Neural progenitor cell (in vitro differentiated cells): Measurements from ENCODE around the gene R3HCC1L. TPM values are rescaled to one million over a fixed set of nuclear protein-coding genes. Genes with fewer than 3 reads are reported as not detected.

Experiments
- DNase-seq: peaks from one replicate; pipeline ENCODE4 v3.0.0-alpha.2; 2016; ENCODE audit warnings: low spot score
- H2AFZ ChIP-seq: fragments of 200-600 bp; sonication (generic); replicated peaks from 2 replicates; pipeline ENCODE4 v1.6.1; 2016; ENCODE audit warnings: antibody characterized with exemption
- H3F3A ChIP-seq: fragments of 200-600 bp; sonication (generic); 2 replicates; pipeline ENCODE4 v1.6.1; 2016; ENCODE audit warnings: antibody characterized with exemption, low read depth
- H3K27ac ChIP-seq: fragments of 200-600 bp; sonication (generic); 2 replicates; pipeline ENCODE4 v1.5.1; 2016; ENCODE audit warnings: mild to moderate bottlenecking
- H3K27me3 ChIP-seq: fragments of 200-600 bp; sonication (generic); 2 replicates; pipeline ENCODE4 v1.6.1; 2016; ENCODE audit warnings: mild to moderate bottlenecking, moderate library complexity
- H3K36me3 ChIP-seq: fragments of 200-600 bp; sonication (generic); 2 replicates; pipeline ENCODE4 v1.5.1; 2016
- H3K4me1 ChIP-seq: fragments of 200-600 bp; sonication (generic); 2 replicates; pipeline ENCODE4 v1.6.1; 2016; ENCODE audit warnings: mixed run types
- H3K4me2 ChIP-seq: fragments of 200-600 bp; sonication (generic); 2 replicates; pipeline ENCODE4 v1.6.1; 2016
- H3K4me3 ChIP-seq: fragments of 200-600 bp; sonication (generic); 2 replicates; pipeline ENCODE4 v1.5.1; 2016
- H3K79me2 ChIP-seq: fragments of 200-600 bp; sonication (generic); 2 replicates; pipeline ENCODE4 v1.6.1; 2016; ENCODE audit warnings: low read depth
- H3K9ac ChIP-seq: fragments of 200-600 bp; sonication (generic); 2 replicates; pipeline ENCODE4 v1.6.1; 2016
- H3K9me3 ChIP-seq: fragments of 200-600 bp; sonication (generic); 2 replicates; pipeline ENCODE4 v1.5.1; 2016; ENCODE audit warnings: low read depth
- H4K20me1 ChIP-seq: fragments of 200-600 bp; sonication (generic); 2 replicates; pipeline ENCODE4 v1.6.1; 2016; ENCODE audit warnings: low read depth
- H3K27ac Mint-ChIP-seq: 3 replicates; pipeline ENCODE4 v1.8.0; 2021; ENCODE audit warnings: mixed read lengths
- H3K27me3 Mint-ChIP-seq: 2 replicates; pipeline ENCODE4 v1.8.0; 2022; ENCODE audit warnings: low read depth, mild to moderate bottlenecking, inconsistent platforms, moderate library complexity, mixed read lengths; ENCODE audit not compliant: insufficient read depth
- H3K36me3 Mint-ChIP-seq: 3 replicates; pipeline ENCODE4 v1.8.0; 2021; ENCODE audit warnings: mixed read lengths
- H3K4me1 Mint-ChIP-seq: 3 replicates; pipeline ENCODE4 v1.8.0; 2021; ENCODE audit warnings: mixed read lengths
- H3K4me3 Mint-ChIP-seq: 3 replicates; pipeline ENCODE4 v1.8.0; 2021; ENCODE audit warnings: mild to moderate bottlenecking, moderate library complexity, mixed read lengths
- H3K9me3 Mint-ChIP-seq: 3 replicates; pipeline ENCODE4 v1.8.0; 2020; ENCODE audit warnings: mixed read lengths
- CTCF ChIP-seq: fragments of 200-600 bp; sonication (generic); IDR thresholded peaks from 2 replicates; pipeline ENCODE4 v1.5.1; 2017; ENCODE audit warnings: antibody characterized with exemption, mild to moderate bottlenecking
- EZH2 ChIP-seq: fragments of 200-600 bp; sonication (generic); IDR thresholded peaks from 2 replicates; pipeline ENCODE4 v1.6.1; 2017; ENCODE audit warnings: antibody characterized with exemption, mild to moderate bottlenecking, moderate library complexity
- EZH2phosphoT487 ChIP-seq: fragments of 200-600 bp; sonication (generic); IDR thresholded peaks from 2 replicates; pipeline ENCODE4 v1.6.1; 2017; ENCODE audit warnings: antibody characterized with exemption
- total RNA-seq: library from RNA; depleted of rRNA; stranded (reverse); fragments of >200 nt; gene quantifications from 2 replicates; pipeline ENCODE4 v1.2.3, GENCODE V29; 2015; ENCODE audit warnings: low replicate concordance

R3HCC1L gene
- total RNA-seq, 1 donor from 2014 or later: 26.8 TPM

- peaks cover 3% of the 10 kb centered on the region for H3K4me1 ChIP-seq
- H3K9me3 ChIP-seq: no peaks in the 10 kb centered on the region
- Mint-ChIP-seq H3K4me1 (peaks cover 15% of the 10 kb centered on the region), H3K36me3 (no peaks in the 10 kb centered on the region), H3K9me3 (no peaks in the 10 kb centered on the region), H3K27ac (no peak overlapping the region), H3K4me3 (no peak overlapping the region), H3K27me3 (peaks cover 9% of the 10 kb centered on the region)
- no peaks in the 10 kb centered on the region for H3K79me2 ChIP-seq
- H4K20me1 ChIP-seq: no peaks in the 10 kb centered on the region
- no peak for DNase-seq
- no peaks in the 10 kb centered on the region for H3K27me3 ChIP-seq
- no peak overlapping the region for H3K27ac ChIP-seq
- H2AFZ ChIP-seq: no peak overlapping the region
- H3K36me3 ChIP-seq: no peaks in the 10 kb centered on the region
- no peak overlapping the region for H3K4me3 ChIP-seq
- no peak overlapping the region for H3K4me2 ChIP-seq
- H3K9ac ChIP-seq: no peak overlapping the region
- no peaks in the 10 kb centered on the region for H3F3A ChIP-seq
- TF ChIP-seq EZH2: no peak
- TF ChIP-seq CTCF: no peak
Measured at GRCh38 chr10:98293550-98294269, 159.3 kb downstream of the R3HCC1L start.

DNA sequence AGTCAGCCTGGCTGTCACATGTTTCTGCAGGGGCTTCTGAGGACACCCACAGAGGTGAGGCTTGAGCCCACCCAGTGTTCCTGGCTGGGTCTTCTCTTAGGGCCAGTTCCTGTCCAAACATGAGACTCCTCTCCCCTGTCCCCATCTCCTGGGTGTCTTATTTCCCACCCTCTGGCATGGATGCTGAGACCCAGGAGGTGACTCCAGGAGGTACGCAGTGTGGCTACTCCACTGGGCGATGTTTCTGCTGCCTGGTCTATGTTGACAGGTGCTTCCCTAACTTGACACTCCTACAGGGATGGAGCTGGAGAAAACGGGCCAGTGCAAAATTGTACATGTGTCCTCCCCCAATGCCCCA, 159.8 kb downstream of the R3HCC1L start:
- H3K9ac ChIP-seq: no peak overlapping the region
- Mint-ChIP-seq H3K27ac (no peak overlapping the region), H3K27me3 (peaks cover 9% of the 10 kb centered on the region), H3K9me3 (no peaks in the 10 kb centered on the region), H3K4me3 (no peak overlapping the region), H3K4me1 (peaks cover 15% of the 10 kb centered on the region), H3K36me3 (no peaks in the 10 kb centered on the region)
- H3K4me3 ChIP-seq: no peak overlapping the region
- DNase-seq: no peak
- TF ChIP-seq CTCF (no peak), EZH2 (no peak), EZH2phosphoT487 (no peak)
- no peaks in the 10 kb centered on the region for H4K20me1 ChIP-seq
- H3K36me3 ChIP-seq: no peaks in the 10 kb centered on the region
- H2AFZ ChIP-seq: no peak overlapping the region
- H3K4me1 ChIP-seq: peaks cover 3% of the 10 kb centered on the region
- H3K79me2 ChIP-seq: no peaks in the 10 kb centered on the region
- no peaks in the 10 kb centered on the region for H3K27me3 ChIP-seq
- H3K9me3 ChIP-seq: no peaks in the 10 kb centered on the region
- no peaks in the 10 kb centered on the region for H3F3A ChIP-seq
- no peak overlapping the region for H3K27ac ChIP-seq
- no peak overlapping the region for H3K4me2 ChIP-seq

Other genes with a start within 250 kb of the R3HCC1L start
- 0.30 and 0.77 TPM in 2 replicates for gene CRTAC1, start 104.0 kb upstream of the R3HCC1L start, total RNA-seq
- gene LOXL4, start 133.5 kb downstream of the R3HCC1L start, total RNA-seq: 0.77 and 0.92 TPM in 2 replicates